Activated T-helper 17 cell treated with anti-CD3 and anti-CD28 coated beads, Interleukin-2, amount 50 U/mL, for 72 hours (primary cell): ENCODE measurements around the gene POFUT1. TPM values are rescaled to one million over a fixed set of nuclear protein-coding genes. Genes with fewer than 3 reads are reported as not detected.
"Not testable (repeated sequence)": the region's sequence is repeated elsewhere in the genome, so short reads cannot be mapped to it uniquely, and the experiment has no call there.

Experiments used
- ATAC-seq: fragments of 150-1000 bp; cut with Tn5 transposase; replicated peaks from 2 replicates; pipeline ENCODE4 v1.10.0; 2021; ENCODE audit warnings: mild to moderate bottlenecking, moderate library complexity
- H3K27ac Mint-ChIP-seq: one replicate; pipeline ENCODE4 v1.8.0; 2022; ENCODE audit warnings: mixed read lengths
- H3K27me3 Mint-ChIP-seq: one replicate; pipeline ENCODE4 v1.8.0; 2022; ENCODE audit warnings: mixed read lengths
- H3K36me3 Mint-ChIP-seq: one replicate; pipeline ENCODE4 v1.8.0; 2022; ENCODE audit warnings: low read depth, mild to moderate bottlenecking, mixed read lengths
- H3K4me1 Mint-ChIP-seq: one replicate; pipeline ENCODE4 v1.8.0; 2022; ENCODE audit warnings: mixed read lengths
- H3K4me3 Mint-ChIP-seq: one replicate; pipeline ENCODE4 v1.8.0; 2022; ENCODE audit warnings: mild to moderate bottlenecking, mixed read lengths
- H3K9me3 Mint-ChIP-seq: one replicate; pipeline ENCODE4 v1.8.0; 2022; ENCODE audit warnings: mixed read lengths
- total RNA-seq, 2 donors: library from RNA; stranded (reverse); gene quantifications; one replicate each; pipeline ENCODE4 v1.2.3, GENCODE V29; 2022

Gene POFUT1
- total RNA-seq, 2 donors from 2014 or later = 41.4 TPM

DNA sequence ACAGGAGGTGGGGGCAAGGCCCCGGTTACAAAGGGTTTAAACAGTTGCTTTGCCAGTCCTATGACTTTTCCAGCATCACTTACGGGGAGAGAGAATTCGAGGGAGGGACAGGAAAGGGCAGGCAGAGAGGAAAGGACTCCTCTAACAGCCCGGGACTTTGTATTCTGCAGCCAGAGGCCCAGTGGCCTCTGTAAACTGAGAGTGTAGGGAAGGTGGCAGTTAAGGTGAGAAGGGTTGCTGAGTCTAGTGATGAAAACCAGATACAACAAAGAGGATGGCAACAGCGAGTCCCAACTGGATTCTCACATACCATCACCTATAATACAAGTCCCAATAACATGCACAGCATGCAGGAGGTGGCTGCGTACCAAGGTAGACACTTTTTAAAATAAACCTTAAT, 13.7 kb upstream of the POFUT1 start:
- Mint-ChIP-seq H3K4me3 (peak overlapping the region; percentile 3), H3K4me1 (peaks cover 31% of the 10 kb centered on the region), H3K27me3 (no peaks in the 10 kb centered on the region), H3K9me3 (no peaks in the 10 kb centered on the region), H3K36me3 (peaks cover 93% of the 10 kb centered on the region), H3K27ac (peak overlapping the region; percentile 28)
- ATAC-seq = no peak

GRCh38 chr20:32195581-32195980, 12.1 kb upstream of the POFUT1 start:
- H3K36me3 Mint-ChIP-seq = peaks cover 100% of the 10 kb centered on the region
- H3K9me3 Mint-ChIP-seq = no peaks in the 10 kb centered on the region
- H3K27me3 Mint-ChIP-seq = no peaks in the 10 kb centered on the region
- no peak for ATAC-seq
- H3K4me3 Mint-ChIP-seq = no peak overlapping the region
- H3K4me1 Mint-ChIP-seq = peaks cover 35% of the 10 kb centered on the region
- peak overlapping the region; percentile 24 for H3K27ac Mint-ChIP-seq

- H3K27ac Mint-ChIP-seq = peak overlapping the region; percentile 24
- peaks cover 39% of the 10 kb centered on the region for H3K4me1 Mint-ChIP-seq
- H3K36me3 Mint-ChIP-seq = peaks cover 100% of the 10 kb centered on the region
- H3K9me3 Mint-ChIP-seq, H3K4me3 Mint-ChIP-seq, H3K27me3 Mint-ChIP-seq, ATAC-seq: not testable (repeated sequence)
These were observed 11.1 kb upstream of the POFUT1 start for GRCh38 chr20:32196613-32197012.

DNA sequence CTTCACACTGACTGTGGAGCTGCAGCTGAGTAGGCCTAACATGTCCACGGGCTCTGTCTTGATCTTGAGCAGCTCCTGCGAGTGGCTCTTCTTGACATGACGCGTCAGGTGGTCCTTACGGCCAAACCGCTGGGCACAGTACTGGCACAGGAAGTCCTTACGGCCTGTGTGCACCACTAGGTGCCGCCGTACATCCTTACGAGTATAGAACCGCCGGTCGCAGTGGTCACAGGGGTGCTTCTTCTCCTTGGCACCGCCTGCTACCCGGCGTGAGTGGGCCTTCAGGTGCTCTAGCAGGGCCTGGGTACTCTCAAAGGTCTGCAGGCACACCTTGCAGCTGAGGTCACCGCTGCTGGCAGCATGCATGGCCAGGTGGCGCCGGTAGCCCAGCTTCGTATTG, 10.5 kb upstream of the POFUT1 start:
- Mint-ChIP-seq H3K36me3 (peaks cover 100% of the 10 kb centered on the region), H3K4me1 (peaks cover 38% of the 10 kb centered on the region), H3K4me3 (peak overlapping the region; percentile 3)
- not testable (repeated sequence) for H3K9me3 Mint-ChIP-seq, ATAC-seq, H3K27me3 Mint-ChIP-seq, H3K27ac Mint-ChIP-seq

DNA sequence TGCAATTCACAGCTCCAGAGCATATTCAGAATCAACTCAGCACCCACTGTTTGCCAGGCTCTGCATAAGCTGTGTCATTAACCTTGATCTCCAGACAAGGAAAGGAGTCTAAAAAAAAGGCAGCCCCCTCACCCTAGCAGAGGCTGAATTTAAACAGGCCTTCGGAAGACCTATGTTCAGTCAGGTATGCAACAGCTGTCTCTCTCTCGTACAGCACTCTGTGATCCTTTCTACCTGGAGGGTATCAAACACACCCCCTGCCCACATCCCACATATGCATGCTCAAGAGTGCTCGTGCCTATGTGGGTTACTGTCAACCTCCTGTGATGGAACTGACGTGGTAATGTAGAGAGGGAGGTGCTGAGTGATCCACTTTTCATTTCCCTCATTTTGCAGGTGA, 8.7 kb upstream of the POFUT1 start:
- H3K4me1 Mint-ChIP-seq = peaks cover 43% of the 10 kb centered on the region
- no peaks in the 10 kb centered on the region for H3K27me3 Mint-ChIP-seq
- no peak for ATAC-seq
- peaks cover 100% of the 10 kb centered on the region for H3K36me3 Mint-ChIP-seq
- H3K27ac Mint-ChIP-seq = peak overlapping the region; percentile 100
- H3K4me3 Mint-ChIP-seq = peak overlapping the region; percentile 99
- no peaks in the 10 kb centered on the region for H3K9me3 Mint-ChIP-seq

GRCh38 chr20:32201296-32201976, 6.2 kb upstream of the POFUT1 start:
- H3K36me3 Mint-ChIP-seq = peaks cover 100% of the 10 kb centered on the region
- no peaks in the 10 kb centered on the region for H3K27me3 Mint-ChIP-seq
- H3K9me3 Mint-ChIP-seq = no peaks in the 10 kb centered on the region
- peak overlapping the region; percentile 99 for H3K4me3 Mint-ChIP-seq
- H3K4me1 Mint-ChIP-seq = peaks cover 43% of the 10 kb centered on the region
- ATAC-seq = no peak
- peak overlapping the region; percentile 100 for H3K27ac Mint-ChIP-seq

GRCh38 chr20:32201977-32202363, 5.7 kb upstream of the POFUT1 start:
- H3K4me3 Mint-ChIP-seq = peak overlapping the region; percentile 99
- no peaks in the 10 kb centered on the region for H3K9me3 Mint-ChIP-seq
- no peaks in the 10 kb centered on the region for H3K27me3 Mint-ChIP-seq
- H3K36me3 Mint-ChIP-seq = peaks cover 100% of the 10 kb centered on the region
- ATAC-seq = no peak
- H3K4me1 Mint-ChIP-seq = peaks cover 43% of the 10 kb centered on the region
- H3K27ac Mint-ChIP-seq = peak overlapping the region; percentile 100

DNA sequence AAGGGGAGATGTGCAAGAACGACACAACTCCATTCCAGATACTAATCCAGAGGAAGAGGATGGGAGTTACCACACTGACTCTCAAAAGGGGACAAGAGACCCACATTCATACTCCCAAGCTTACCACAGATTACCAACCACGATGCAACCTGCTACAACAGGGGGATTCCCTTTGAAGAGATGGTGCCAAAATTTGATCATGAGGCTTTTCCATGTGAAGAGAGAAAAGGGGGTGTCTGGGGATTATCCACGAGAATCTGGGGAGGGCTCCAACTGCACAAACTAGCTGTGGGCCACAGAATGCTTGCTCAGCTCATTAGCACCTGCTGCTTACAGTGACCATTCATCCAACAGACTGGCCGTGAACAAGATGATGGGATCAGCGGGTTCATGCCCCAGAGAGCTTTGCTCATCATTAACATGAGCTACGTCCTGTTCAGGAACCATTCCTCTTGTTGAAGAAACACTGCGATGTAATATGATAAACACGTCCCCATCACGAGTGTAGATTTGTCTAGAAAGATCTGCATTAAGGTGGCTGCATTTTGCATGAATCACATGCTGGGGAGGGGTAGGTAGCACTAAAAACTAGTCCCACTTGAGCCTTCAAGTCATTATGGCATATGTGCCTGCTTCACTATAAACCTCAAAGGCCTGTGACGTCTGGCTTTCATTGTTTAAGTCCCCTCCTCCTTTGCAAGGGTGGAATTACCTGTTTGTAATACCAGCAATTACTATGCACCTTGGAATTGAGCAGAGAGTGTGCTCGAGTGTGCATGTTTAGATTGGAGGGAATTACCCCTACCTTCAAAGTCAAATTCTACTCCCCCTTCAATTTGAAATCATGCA, 4.1 kb upstream of the POFUT1 start:
- ATAC-seq = peak; percentile 52
- Mint-ChIP-seq H3K4me3 (peak overlapping the region; percentile 99), H3K27me3 (no peaks in the 10 kb centered on the region), H3K4me1 (peaks cover 35% of the 10 kb centered on the region), H3K36me3 (peaks cover 96% of the 10 kb centered on the region), H3K9me3 (no peaks in the 10 kb centered on the region), H3K27ac (peak overlapping the region; percentile 100)

DNA sequence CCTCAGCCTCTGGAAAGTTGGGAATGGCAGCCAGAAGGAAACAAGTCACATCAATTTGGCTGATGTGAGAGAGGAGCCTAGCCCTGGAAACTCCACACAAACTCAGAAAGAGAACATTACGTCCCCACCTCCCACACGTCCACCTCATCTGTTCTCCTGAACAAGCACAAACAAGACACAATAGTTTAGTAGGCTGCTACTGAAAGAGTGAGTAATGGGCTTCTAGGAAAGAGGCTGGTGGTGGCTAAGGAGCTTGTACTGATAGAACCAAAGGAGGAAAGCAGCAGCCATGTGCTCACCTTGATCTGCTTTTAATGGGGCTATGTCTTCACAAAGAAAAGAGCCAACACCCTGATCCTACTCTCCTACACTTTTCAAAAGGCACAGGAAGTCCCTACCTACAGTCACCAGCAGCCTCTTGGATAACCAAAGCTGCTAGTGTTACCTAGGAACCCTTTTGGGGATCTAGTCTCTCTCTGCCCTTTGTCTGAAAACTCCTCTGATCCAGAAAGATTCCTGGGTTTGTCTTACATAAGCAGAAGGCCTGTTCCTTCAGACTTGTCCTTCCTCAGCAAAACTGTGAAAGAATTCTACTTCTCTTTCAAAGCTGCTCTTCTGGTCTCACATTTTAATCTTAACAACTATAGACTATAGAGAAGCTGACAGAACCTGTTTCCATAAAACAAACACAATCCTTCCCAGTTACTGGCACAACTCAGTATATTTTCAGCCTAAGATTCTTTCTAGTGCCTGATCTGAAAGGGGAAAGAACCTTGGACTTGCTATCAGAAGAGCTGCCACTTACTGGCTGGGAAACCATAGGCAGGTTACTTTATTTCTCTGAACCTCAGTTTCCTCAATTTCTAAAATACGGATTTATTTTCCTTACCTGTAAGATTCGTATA, 3.2 kb upstream of the POFUT1 start:
- Mint-ChIP-seq H3K9me3 (no peaks in the 10 kb centered on the region), H3K4me3 (peak overlapping the region; percentile 99), H3K27me3 (no peaks in the 10 kb centered on the region), H3K36me3 (peaks cover 96% of the 10 kb centered on the region), H3K27ac (peak overlapping the region; percentile 100), H3K4me1 (peaks cover 37% of the 10 kb centered on the region)
- ATAC-seq = peak; percentile 77

DNA sequence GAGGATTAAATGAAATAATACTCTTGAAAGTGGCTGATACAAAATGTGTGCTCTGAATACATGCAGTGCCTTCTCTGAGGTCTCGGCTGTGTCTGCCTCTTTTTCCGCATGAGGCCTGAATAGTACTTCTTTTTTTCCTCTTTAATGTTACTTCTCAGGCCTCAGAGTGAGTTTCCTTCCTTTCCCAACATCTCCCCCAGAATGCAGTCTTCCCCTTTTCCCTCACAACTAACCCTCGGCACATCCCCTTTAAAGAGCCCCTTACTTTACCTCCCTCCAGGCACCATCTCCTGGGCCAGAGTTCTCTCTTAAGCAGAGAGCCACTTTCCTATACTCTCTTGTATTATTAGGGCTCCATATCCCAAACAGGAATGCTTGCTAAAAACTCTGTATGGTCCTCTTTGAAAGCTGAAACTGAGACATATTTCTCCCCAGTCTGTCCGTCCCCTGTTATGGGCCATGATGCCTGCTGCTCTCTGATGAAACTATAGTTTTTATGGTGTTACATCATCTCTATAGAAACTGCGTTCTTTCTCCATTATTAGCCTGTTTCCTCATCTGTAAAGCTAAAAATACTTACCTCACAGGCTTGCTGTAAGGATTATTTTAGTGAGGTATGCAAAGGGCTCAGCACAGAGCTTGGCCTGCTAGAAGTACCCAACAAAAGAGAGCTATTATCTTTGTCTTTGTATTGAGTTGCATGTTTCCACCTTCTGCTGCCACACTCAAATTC, 2.4 kb upstream of the POFUT1 start:
- Mint-ChIP-seq H3K27ac (peak overlapping the region; percentile 100), H3K9me3 (no peaks in the 10 kb centered on the region), H3K4me3 (peak overlapping the region; percentile 99), H3K4me1 (peaks cover 45% of the 10 kb centered on the region), H3K36me3 (peaks cover 96% of the 10 kb centered on the region), H3K27me3 (no peaks in the 10 kb centered on the region)
- ATAC-seq = no peak

DNA sequence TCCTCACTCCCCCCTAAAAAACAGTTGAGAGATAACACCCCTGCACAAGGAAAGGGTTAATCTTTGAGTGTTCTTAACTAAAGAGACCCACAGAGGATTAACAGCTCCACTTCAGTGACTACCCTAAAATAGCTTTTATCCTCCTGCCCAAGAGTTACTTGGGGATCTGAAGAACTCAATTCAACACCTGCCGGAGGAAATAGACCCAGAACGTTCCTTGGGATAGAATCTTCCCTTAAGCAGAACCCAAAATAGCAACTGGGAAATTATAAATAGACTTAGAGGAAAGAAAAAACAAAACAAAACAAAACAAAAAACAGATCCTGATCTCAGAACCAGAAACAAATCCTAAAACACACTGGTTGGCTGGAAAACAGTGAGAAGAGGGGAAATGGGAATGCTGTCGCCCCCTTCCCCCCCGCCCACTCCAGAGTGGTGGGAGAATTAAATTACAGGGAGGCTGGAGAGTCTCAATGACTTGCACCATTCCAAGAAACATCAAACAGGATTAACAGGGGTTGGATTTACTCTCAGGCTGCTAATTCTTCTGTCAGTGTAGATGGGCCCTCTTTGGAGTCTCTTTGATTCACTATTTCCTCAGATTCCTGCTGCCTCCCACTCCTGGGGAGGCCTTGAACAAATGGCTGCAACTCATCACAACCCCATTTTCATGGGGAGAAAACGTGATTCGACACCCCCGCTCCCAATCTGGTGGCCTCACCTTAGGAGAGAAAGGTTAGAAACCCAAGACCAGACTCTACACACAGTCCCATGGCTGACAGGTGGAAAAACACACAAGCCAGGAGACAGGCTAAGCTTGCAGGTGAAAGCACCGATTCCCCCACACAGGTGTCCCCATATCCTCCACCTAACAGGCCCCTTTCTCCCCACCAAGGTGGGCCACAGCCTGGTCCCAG, 1.6 kb upstream of the POFUT1 start:
- Mint-ChIP-seq H3K27me3 (no peaks in the 10 kb centered on the region), H3K36me3 (peaks cover 96% of the 10 kb centered on the region), H3K27ac (peak overlapping the region; percentile 100), H3K4me3 (peak overlapping the region; percentile 99), H3K9me3 (no peaks in the 10 kb centered on the region), H3K4me1 (peaks cover 49% of the 10 kb centered on the region)
- no peak for ATAC-seq

GRCh38 chr20:32206760-32207625, 687 bp upstream of the POFUT1 start:
- H3K27ac Mint-ChIP-seq = peak overlapping the region; percentile 100
- H3K4me1 Mint-ChIP-seq = peaks cover 57% of the 10 kb centered on the region
- ATAC-seq = no peak
- H3K36me3 Mint-ChIP-seq = peaks cover 96% of the 10 kb centered on the region
- H3K27me3 Mint-ChIP-seq = no peaks in the 10 kb centered on the region
- H3K4me3 Mint-ChIP-seq = peak overlapping the region; percentile 99
- H3K9me3 Mint-ChIP-seq = no peaks in the 10 kb centered on the region
